Calu3 (cell line): Measurements from ENCODE around the gene HOXB4. TPM values are rescaled to one million over a fixed set of nuclear protein-coding genes. Genes with fewer than 3 reads are reported as not detected.

Experiments
- BruUV-seq: library from RNA; stranded (reverse); fragments of 400-500 nt; replicated peaks from 2 replicates; lab custom pipeline; 2021; lab: Mats Ljungman, UMichigan
- CTCF ChIA-PET: fragments of 300-600 bp; sonication (Branson Sonifier 250); formaldehyde crosslinking; loops from one replicate; lab custom pipeline; 2022; ENCODE audit warnings: antibody characterized with exemption; lab: Charles Lee
- DNase-seq: peaks from one replicate; pipeline ENCODE4 v3.0.0; 2022
- H3K27ac Mint-ChIP-seq: one replicate; pipeline ENCODE4 v1.8.0; 2022; ENCODE audit warnings: mixed read lengths; ENCODE audit not compliant: unreplicated experiment
- H3K27me3 Mint-ChIP-seq: one replicate; pipeline ENCODE4 v1.8.0; 2022; ENCODE audit warnings: mixed read lengths; ENCODE audit not compliant: unreplicated experiment
- H3K36me3 Mint-ChIP-seq: one replicate; pipeline ENCODE4 v1.8.0; 2022; ENCODE audit warnings: mild to moderate bottlenecking, moderate library complexity, mixed read lengths; ENCODE audit not compliant: insufficient read depth, unreplicated experiment
- H3K4me1 Mint-ChIP-seq: one replicate; pipeline ENCODE4 v1.8.0; 2022; ENCODE audit warnings: mild to moderate bottlenecking, low read depth, mixed read lengths; ENCODE audit not compliant: unreplicated experiment
- H3K4me3 Mint-ChIP-seq: one replicate; pipeline ENCODE4 v1.8.0; 2022; ENCODE audit warnings: mild to moderate bottlenecking, low read depth, moderate library complexity, mixed read lengths; ENCODE audit not compliant: unreplicated experiment
- H3K9me3 Mint-ChIP-seq: one replicate; pipeline ENCODE4 v1.8.0; 2022; ENCODE audit warnings: low read depth, mixed read lengths; ENCODE audit not compliant: unreplicated experiment
- intact Hi-C: fragments of 100-400 bp; cut with micrococcal nuclease; formaldehyde crosslinking; loops from one replicate; pipeline ENCODE4 v1.10.0; 2022; ENCODE audit not compliant: unreplicated experiment
- total RNA-seq: library from RNA; stranded (reverse); gene quantifications from 2 replicates; pipeline ENCODE4 v1.2.3, GENCODE V29; 2022
- TF ChIP-seq, protein P1 (sequence below): fragments of 200-600 bp; IDR thresholded peaks from one replicate; pipeline ENCODE4 v1.8.0; 2022; ENCODE audit warnings: antibody characterized with exemption; ENCODE audit not compliant: unreplicated experiment

HOXB4 gene
- total RNA-seq, 1 experiment from 2014 or later: 28.0 TPM

- Mint-ChIP-seq H3K27ac (peak overlapping the region; percentile 83), H3K4me3 (peak overlapping the region; percentile 68), H3K9me3 (no peaks in the 10 kb centered on the region), H3K27me3 (peaks cover 36% of the 10 kb centered on the region), H3K4me1 (peaks cover 25% of the 10 kb centered on the region), H3K36me3 (peaks cover 90% of the 10 kb centered on the region)
- TF ChIP-seq, protein P1, sequence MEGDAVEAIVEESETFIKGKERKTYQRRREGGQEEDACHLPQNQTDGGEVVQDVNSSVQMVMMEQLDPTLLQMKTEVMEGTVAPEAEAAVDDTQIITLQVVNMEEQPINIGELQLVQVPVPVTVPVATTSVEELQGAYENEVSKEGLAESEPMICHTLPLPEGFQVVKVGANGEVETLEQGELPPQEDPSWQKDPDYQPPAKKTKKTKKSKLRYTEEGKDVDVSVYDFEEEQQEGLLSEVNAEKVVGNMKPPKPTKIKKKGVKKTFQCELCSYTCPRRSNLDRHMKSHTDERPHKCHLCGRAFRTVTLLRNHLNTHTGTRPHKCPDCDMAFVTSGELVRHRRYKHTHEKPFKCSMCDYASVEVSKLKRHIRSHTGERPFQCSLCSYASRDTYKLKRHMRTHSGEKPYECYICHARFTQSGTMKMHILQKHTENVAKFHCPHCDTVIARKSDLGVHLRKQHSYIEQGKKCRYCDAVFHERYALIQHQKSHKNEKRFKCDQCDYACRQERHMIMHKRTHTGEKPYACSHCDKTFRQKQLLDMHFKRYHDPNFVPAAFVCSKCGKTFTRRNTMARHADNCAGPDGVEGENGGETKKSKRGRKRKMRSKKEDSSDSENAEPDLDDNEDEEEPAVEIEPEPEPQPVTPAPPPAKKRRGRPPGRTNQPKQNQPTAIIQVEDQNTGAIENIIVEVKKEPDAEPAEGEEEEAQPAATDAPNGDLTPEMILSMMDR: no peak
- CTCF ChIA-PET: interaction anchor here (0.6 to 1.9 kb wide), 10 partner anchors 8 to 211 kb away, joined by 3 to 7 read pairs (median 4); no protein-coding TSS in a partner anchor
- intact Hi-C loops: no loop called here
- no TSS peak for BruUV-seq
- no peak for DNase-seq
These were observed 31.0 kb downstream of the HOXB4 start for GRCh38 chr17:48546924-48547807.

GRCh38 chr17:48546137-48546923, 31.8 kb downstream of the HOXB4 start:
- Mint-ChIP-seq H3K27me3 (peaks cover 45% of the 10 kb centered on the region), H3K9me3 (no peaks in the 10 kb centered on the region), H3K36me3 (peaks cover 90% of the 10 kb centered on the region), H3K4me3 (peak overlapping the region; percentile 68), H3K4me1 (peaks cover 31% of the 10 kb centered on the region), H3K27ac (peak overlapping the region; percentile 83)
- BruUV-seq: no TSS peak
- DNase-seq: no peak
- intact Hi-C loops: no loop called here
- CTCF ChIA-PET: interaction anchor here (0.6 to 1.9 kb wide), 8 partner anchors 9 to 210 kb away, joined by 3 to 6 read pairs (median 4); no protein-coding TSS in a partner anchor
- TF ChIP-seq, protein P1: no peak

DNA sequence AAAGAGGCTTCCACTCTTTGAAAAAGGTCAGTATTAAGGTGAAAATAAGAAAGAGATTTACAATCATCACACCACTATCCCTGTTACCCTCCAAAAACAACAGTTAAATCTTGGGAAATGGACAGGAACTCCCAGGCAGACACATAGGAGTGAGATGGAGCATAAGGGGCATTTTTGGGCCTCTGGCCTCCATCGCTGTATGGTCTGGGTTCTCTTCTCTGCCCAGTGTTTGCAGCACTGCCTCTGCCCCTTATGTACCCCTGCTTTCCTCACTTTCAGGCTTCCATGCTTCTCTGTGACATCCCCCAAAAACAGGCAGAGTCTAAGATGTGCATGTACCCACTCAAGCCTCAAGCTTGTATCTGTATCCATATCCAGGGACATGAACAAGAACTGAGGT, 32.6 kb downstream of the HOXB4 start:
- Mint-ChIP-seq H3K27ac (peak overlapping the region; percentile 83), H3K4me3 (peak overlapping the region; percentile 68), H3K27me3 (peaks cover 52% of the 10 kb centered on the region), H3K4me1 (peaks cover 31% of the 10 kb centered on the region), H3K9me3 (no peaks in the 10 kb centered on the region), H3K36me3 (peaks cover 88% of the 10 kb centered on the region)
- TF ChIP-seq, protein P1: no peak
- DNase-seq: no peak
- intact Hi-C loops: no loop called here
- TSS peak; percentile 20 for BruUV-seq
- CTCF ChIA-PET: no interaction called here

GRCh38 chr17:48545022-48545375, 33.2 kb downstream of the HOXB4 start, which contains the start of gene HOXB2:
HOXB2 (minus strand) TSS chr17:48545109; CDS start chr17:48544911, 198 bp downstream.
- CTCF ChIA-PET: no interaction called here
- TF ChIP-seq, protein P1: no peak
- no TSS peak for BruUV-seq
- H3K27me3 Mint-ChIP-seq: peaks cover 56% of the 10 kb centered on the region
- H3K36me3 Mint-ChIP-seq: peaks cover 82% of the 10 kb centered on the region
- H3K9me3 Mint-ChIP-seq: no peaks in the 10 kb centered on the region
- H3K4me1 Mint-ChIP-seq: peaks cover 31% of the 10 kb centered on the region
- peak within 1 kb of the TSS; percentile 68 for H3K4me3 Mint-ChIP-seq
- no peak for DNase-seq
- intact Hi-C loops: no loop called here
- peak within 1 kb of the TSS; percentile 83 for H3K27ac Mint-ChIP-seq
